ENCODE measurements around the gene ZNF385D. TPM values are rescaled to one million over a fixed set of nuclear protein-coding genes. Genes with fewer than 3 reads are reported as not detected.

Gene ZNF385D
- total and polyA plus RNA-seq, 7 donors: under 0.01 to 4.3 (median 1.2) TPM

GRCh38 chr3:21573291-21573690 is 177.7 kb downstream of the ZNF385D start:
- 82 to 87% methylated on average over 2 of the region's 2 CpGs for WGBS, 2 donors
- TF ChIP-seq EP300 (IDR thresholded peaks at IDR 0.05) (no peak), POLR2AphosphoS5 (IDR thresholded peaks at IDR 0.05) (no peak), CTCF (IDR thresholded peaks at IDR 0.05) (no peak), POLR2A (IDR thresholded peaks at IDR 0.05) (no peak)
- intact Hi-C loops (cut with DNase I): no loop called here
- Histone ChIP-seq H3K27ac (no peak overlapping the region), H3K9me3 (peaks cover 0 to 3% (median 0%) of the 10 kb centered on the region in 4 donors), H3K27me3 (no peaks in the 10 kb centered on the region), H3K36me3 (no peaks in the 10 kb centered on the region), H3K4me3 (no peak overlapping the region), H3K4me1 (no peaks in the 10 kb centered on the region)
- no peak for DNase-seq

GRCh38 chr3:21564531-21564930 is 186.5 kb downstream of the ZNF385D start:
- Histone ChIP-seq H3K36me3 (no peaks in the 10 kb centered on the region), H3K27ac (no peak overlapping the region), H3K4me3 (no peak overlapping the region), H3K4me1 (no peaks in the 10 kb centered on the region), H3K9me3 (no peaks in the 10 kb centered on the region), H3K27me3 (no peaks in the 10 kb centered on the region)
- TF ChIP-seq EP300 (IDR thresholded peaks at IDR 0.05) (no peak), CTCF (IDR thresholded peaks at IDR 0.05) (no peak), POLR2AphosphoS5 (IDR thresholded peaks at IDR 0.05) (no peak), POLR2A (IDR thresholded peaks at IDR 0.05) (no peak)
- DNase-seq: no peak
- intact Hi-C loops (cut with DNase I): no loop called here
- WGBS, 2 donors: 81 to 90% methylated on average over 3 of the region's 3 CpGs

GRCh38 chr3:21562243-21562642 is 188.8 kb downstream of the ZNF385D start:
- intact Hi-C loops (cut with DNase I): no loop called here
- Histone ChIP-seq H3K4me3 (no peak overlapping the region), H3K27me3 (no peaks in the 10 kb centered on the region), H3K36me3 (no peaks in the 10 kb centered on the region), H3K27ac (no peak overlapping the region), H3K9me3 (no peaks in the 10 kb centered on the region), H3K4me1 (no peaks in the 10 kb centered on the region)
- no peak for TF ChIP-seq EP300 (IDR thresholded peaks at IDR 0.05)
- no peak for TF ChIP-seq CTCF (IDR thresholded peaks at IDR 0.05)
- TF ChIP-seq POLR2AphosphoS5 (IDR thresholded peaks at IDR 0.05): no peak
- no peak for TF ChIP-seq POLR2A (IDR thresholded peaks at IDR 0.05)
- no peak for DNase-seq

- 85 to 91% methylated on average over 2 of the region's 2 CpGs for WGBS, 2 donors
- intact Hi-C loops (cut with DNase I): no loop called here
- no peak for TF ChIP-seq POLR2AphosphoS5 (IDR thresholded peaks at IDR 0.05)
- no peak for TF ChIP-seq POLR2A (IDR thresholded peaks at IDR 0.05)
- TF ChIP-seq EP300 (IDR thresholded peaks at IDR 0.05): no peak
- TF ChIP-seq CTCF (IDR thresholded peaks at IDR 0.05): no peak
- H3K36me3 ChIP-seq: no peaks in the 10 kb centered on the region
- no peak overlapping the region for H3K27ac ChIP-seq
- no peak for DNase-seq
- no peaks in the 10 kb centered on the region for H3K27me3 ChIP-seq
- no peak overlapping the region for H3K4me3 ChIP-seq
- no peaks in the 10 kb centered on the region for H3K9me3 ChIP-seq
- no peaks in the 10 kb centered on the region for H3K4me1 ChIP-seq
Measured at GRCh38 chr3:21561472-21561871, 189.5 kb downstream of the ZNF385D start.

GRCh38 chr3:21551019-21551418 is 200.0 kb downstream of the ZNF385D start:
- no peaks in the 10 kb centered on the region for H3K27me3 ChIP-seq
- no peak overlapping the region for H3K27ac ChIP-seq
- no peak overlapping the region for H3K4me3 ChIP-seq
- intact Hi-C loops (cut with DNase I): no loop called here
- no peak for TF ChIP-seq CTCF (IDR thresholded peaks at IDR 0.05)
- TF ChIP-seq POLR2A (IDR thresholded peaks at IDR 0.05): no peak
- no peak for TF ChIP-seq POLR2AphosphoS5 (IDR thresholded peaks at IDR 0.05)
- DNase-seq: no peak
- H3K36me3 ChIP-seq: no peaks in the 10 kb centered on the region
- 75 to 88% methylated on average over 2 of the region's 2 CpGs for WGBS, 2 donors
- peaks cover 0 to 3% (median 0%) of the 10 kb centered on the region in 4 donors for H3K9me3 ChIP-seq
- no peaks in the 10 kb centered on the region for H3K4me1 ChIP-seq
